Measurements from ENCODE around the gene HOXA7. TPM values are rescaled to one million over a fixed set of nuclear protein-coding genes. Genes with fewer than 3 reads are reported as not detected.
A peak's percentile ranks its signal among the peaks of the same experiment; 100 is the strongest.

The HOXA7 gene
- total RNA-seq, 3 donors from 2014 or later: 4.6 to 8.8 (median 6.2) TPM

- intact Hi-C loops (cut with DNase I; ENCODE audit: low total_unique reads): no loop called here
- TF ChIP-seq CTCF (IDR thresholded peaks at IDR 0.05) (no peak), POLR2AphosphoS5 (IDR thresholded peaks at IDR 0.05) (no peak)
- H3K36me3 ChIP-seq: no peaks in the 10 kb centered on the region
- H3K27ac ChIP-seq: no peak overlapping the region
- H3K4me3 ChIP-seq: peak overlapping the region; percentile 32 to 61 (median 41)
- H3K9me3 ChIP-seq: no peaks in the 10 kb centered on the region
- no peak for DNase-seq (ENCODE audit: low spot score in 2 of 2)
- peaks cover 23 to 100% of the 10 kb centered on the region in 2 donors for H3K27me3 ChIP-seq
- H3K4me1 ChIP-seq: peaks cover 0 to 3% of the 10 kb centered on the region in 2 donors
These were observed 36.3 kb upstream of the HOXA7 start for GRCh38 chr7:27192546-27193334.

- Histone ChIP-seq H3K9me3 (no peaks in the 10 kb centered on the region), H3K27ac (no peak overlapping the region), H3K4me3 (peak overlapping the region; percentile 32 to 61 (median 41)), H3K4me1 (peaks cover 0 to 3% of the 10 kb centered on the region in 2 donors), H3K27me3 (peaks cover 21 to 100% of the 10 kb centered on the region in 2 donors), H3K36me3 (no peaks in the 10 kb centered on the region)
- no peak for DNase-seq (ENCODE audit: low spot score in 2 of 2)
- intact Hi-C loops (cut with DNase I; ENCODE audit: low total_unique reads): no loop called here
- TF ChIP-seq CTCF (IDR thresholded peaks at IDR 0.05) (no peak), POLR2A (IDR thresholded peaks at IDR 0.05) (no peak), POLR2AphosphoS5 (IDR thresholded peaks at IDR 0.05) (no peak)
These were observed 35.5 kb upstream of the HOXA7 start for GRCh38 chr7:27191833-27192545.

DNA sequence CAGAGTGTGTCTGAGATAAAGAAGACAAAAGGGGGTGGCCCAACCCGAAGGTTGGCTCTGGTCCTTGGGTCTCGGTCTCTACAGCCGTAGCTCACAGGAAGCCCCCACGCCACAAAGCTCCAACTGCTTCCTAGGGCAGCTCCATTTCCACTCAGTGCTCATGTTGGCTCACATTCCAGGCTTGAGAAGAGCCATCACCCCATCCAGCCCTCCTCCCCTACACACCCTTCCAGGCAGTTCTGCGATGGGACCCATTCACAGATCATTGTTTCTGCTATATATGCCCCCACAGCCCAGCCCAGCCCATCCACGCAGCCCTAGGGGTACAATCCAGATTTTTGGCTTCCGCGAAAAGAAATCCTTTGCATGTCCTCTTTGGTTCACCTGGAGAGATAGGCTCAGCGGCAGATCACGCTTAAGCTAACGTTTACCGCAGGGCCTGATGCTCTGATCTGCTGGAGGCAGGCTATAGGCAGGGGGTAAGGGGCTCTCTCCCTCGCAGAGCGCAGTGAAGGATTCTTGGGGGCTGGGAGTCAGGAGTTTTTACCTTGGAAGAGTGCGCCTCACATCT, 34.8 kb upstream of the HOXA7 start:
- no peak for DNase-seq (ENCODE audit: low spot score in 2 of 2)
- H3K27me3 ChIP-seq: peaks cover 21 to 100% of the 10 kb centered on the region in 2 donors
- no peak overlapping the region for H3K4me3 ChIP-seq

GRCh38 chr7:27189997-27190748, 33.7 kb upstream of the HOXA7 start:
- Histone ChIP-seq H3K9me3 (no peaks in the 10 kb centered on the region), H3K27ac (no peak overlapping the region), H3K36me3 (no peaks in the 10 kb centered on the region), H3K4me1 (peaks cover 0 to 3% of the 10 kb centered on the region in 2 donors), H3K27me3 (peaks cover 21 to 100% of the 10 kb centered on the region in 2 donors), H3K4me3 (no peak overlapping the region)
- TF ChIP-seq CTCF (IDR thresholded peaks at IDR 0.05) (no peak), POLR2A (IDR thresholded peaks at IDR 0.05) (no peak), POLR2AphosphoS5 (IDR thresholded peaks at IDR 0.05) (no peak)
- DNase-seq (ENCODE audit: low spot score in 2 of 2): peak in 1 of 2 donors; percentile 14
- intact Hi-C loops (cut with DNase I; ENCODE audit: low total_unique reads): no loop called here

More for the DNA sequence above, 34.8 kb upstream of the HOXA7 start:
- intact Hi-C loops (cut with DNase I; ENCODE audit: low total_unique reads): no loop called here
- H3K36me3 ChIP-seq: no peaks in the 10 kb centered on the region
- no peaks in the 10 kb centered on the region for H3K9me3 ChIP-seq
- TF ChIP-seq POLR2A (IDR thresholded peaks at IDR 0.05): no peak
- no peak for TF ChIP-seq POLR2AphosphoS5 (IDR thresholded peaks at IDR 0.05)
- no peak for TF ChIP-seq CTCF (IDR thresholded peaks at IDR 0.05)
- H3K27ac ChIP-seq: no peak overlapping the region
- peaks cover 0 to 3% of the 10 kb centered on the region in 2 donors for H3K4me1 ChIP-seq
